Stimulated activated effector memory CD8-positive, alpha-beta T cell treated with anti-CD3 and anti-CD28 coated beads, Interleukin-12 subunit alpha, Interleukin-12 subunit beta, amount 100 ng/mL, for 72 hours (primary cell): ENCODE data around the gene HOXB13.
A peak's percentile ranks its signal among the peaks of the same experiment; 100 is the strongest.

Experiments
- ATAC-seq: fragments of 150-1000 bp; cut with Tn5 transposase; 2 replicates; pipeline ENCODE4 v1.10.0; 2021
- DNase-seq, 2 donors: peaks; one replicate each; pipeline ENCODE4 v3.0.0; 2021 to 2022; ENCODE audit warnings: low spot score in 2 of 2
- H3K27ac Mint-ChIP-seq: one replicate; pipeline ENCODE4 v1.8.0; 2022; ENCODE audit warnings: mild to moderate bottlenecking, mixed read lengths
- H3K36me3 Mint-ChIP-seq: one replicate; pipeline ENCODE4 v1.8.0; 2022; ENCODE audit warnings: mild to moderate bottlenecking, mixed read lengths
- H3K4me1 Mint-ChIP-seq: one replicate; pipeline ENCODE4 v1.8.0; 2022; ENCODE audit warnings: mixed read lengths
- H3K4me3 Mint-ChIP-seq: one replicate; pipeline ENCODE4 v1.8.0; 2022; ENCODE audit warnings: mild to moderate bottlenecking, mixed read lengths
- H3K9me3 Mint-ChIP-seq: one replicate; pipeline ENCODE4 v1.8.0; 2022; ENCODE audit warnings: mixed read lengths

The HOXB13 gene

GRCh38 chr17:48735062-48735351 lies 6.5 kb upstream of the HOXB13 start:
- H3K27ac Mint-ChIP-seq = no peak overlapping the region
- peaks cover 26% of the 10 kb centered on the region for H3K4me1 Mint-ChIP-seq
- ATAC-seq = no peak
- H3K9me3 Mint-ChIP-seq = no peaks in the 10 kb centered on the region
- no peak overlapping the region for H3K4me3 Mint-ChIP-seq
- no peak for DNase-seq
- no peaks in the 10 kb centered on the region for H3K36me3 Mint-ChIP-seq

DNA sequence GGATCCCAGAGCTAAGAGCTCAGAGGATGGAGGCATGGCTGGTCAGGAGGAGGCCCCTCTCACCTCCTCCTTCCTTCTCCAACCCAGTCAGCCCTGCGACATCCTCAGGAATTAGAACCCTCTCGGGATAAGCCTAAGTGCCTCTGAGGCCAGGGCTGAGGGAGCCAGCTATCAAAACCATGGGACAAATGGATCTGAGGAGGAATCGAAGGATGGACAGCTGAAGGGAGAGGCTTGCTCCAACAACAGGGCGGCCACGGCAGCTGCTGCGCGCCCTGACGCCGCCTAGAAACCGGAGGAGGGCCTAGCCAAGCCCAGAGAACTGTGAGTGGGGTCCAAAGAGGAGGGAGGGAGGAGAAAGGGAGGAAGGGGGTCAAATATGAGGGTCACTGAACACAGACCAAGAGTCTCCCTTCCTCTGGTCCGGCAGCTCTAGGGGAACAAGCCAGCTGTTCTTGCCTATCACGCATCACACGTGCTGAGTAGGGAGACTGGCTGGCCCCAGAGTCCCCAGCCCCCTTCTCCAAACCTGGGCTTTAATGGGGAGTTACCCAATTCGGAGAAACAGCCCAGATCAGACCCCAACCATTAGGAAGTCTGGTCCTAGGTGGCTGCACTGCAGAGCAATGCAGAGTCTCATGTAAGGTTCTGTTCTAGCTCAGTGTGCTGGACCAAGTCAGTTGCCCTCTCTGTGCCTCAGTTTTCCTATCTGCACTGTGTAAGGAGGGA lies 5.9 kb upstream of the HOXB13 start:
- Mint-ChIP-seq H3K9me3 (no peaks in the 10 kb centered on the region), H3K4me3 (peak overlapping the region; percentile 55), H3K27ac (peak overlapping the region; percentile 4), H3K36me3 (no peaks in the 10 kb centered on the region), H3K4me1 (peaks cover 28% of the 10 kb centered on the region)
- no peak for ATAC-seq
- no peak for DNase-seq

DNA sequence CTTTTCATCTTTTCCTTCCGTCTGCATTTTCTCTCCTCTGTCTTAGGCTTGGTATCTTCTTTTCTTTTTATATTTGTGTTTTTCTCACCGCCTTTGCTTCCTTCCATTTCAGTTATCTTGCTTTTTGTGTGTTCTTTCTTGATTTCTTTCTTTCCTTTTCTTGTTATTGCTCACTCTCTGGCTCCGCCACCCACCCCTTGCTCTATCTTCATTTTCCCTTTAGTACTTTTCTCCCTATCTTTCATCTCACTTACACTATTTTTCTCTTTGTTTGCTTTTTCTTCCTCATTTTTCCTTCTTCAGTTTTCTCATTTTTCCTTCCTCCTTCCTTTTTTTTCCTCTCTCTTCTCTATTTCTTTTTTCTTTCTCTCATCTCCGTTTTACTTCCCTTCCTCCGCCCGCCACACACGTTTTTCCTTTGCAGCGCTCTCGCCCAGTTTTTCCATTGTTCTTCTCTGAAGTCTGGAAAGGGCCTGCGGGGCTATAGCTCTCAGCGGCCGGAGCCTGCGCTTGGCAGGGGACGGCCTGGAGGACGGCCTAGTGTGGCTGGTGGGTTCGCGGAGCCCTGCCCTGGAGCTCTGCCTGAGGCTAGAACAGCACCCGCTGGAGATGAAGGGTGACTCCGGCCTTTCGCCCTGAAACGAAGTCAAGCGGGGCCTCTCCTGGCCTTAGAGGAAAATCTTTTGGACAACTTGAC lies 5.2 kb upstream of the HOXB13 start:
- Mint-ChIP-seq H3K9me3 (no peaks in the 10 kb centered on the region), H3K4me1 (peaks cover 28% of the 10 kb centered on the region), H3K4me3 (peak overlapping the region; percentile 55), H3K27ac (peak overlapping the region; percentile 4), H3K36me3 (no peaks in the 10 kb centered on the region)
- ATAC-seq (no peak), DNase-seq (no peak)

DNA sequence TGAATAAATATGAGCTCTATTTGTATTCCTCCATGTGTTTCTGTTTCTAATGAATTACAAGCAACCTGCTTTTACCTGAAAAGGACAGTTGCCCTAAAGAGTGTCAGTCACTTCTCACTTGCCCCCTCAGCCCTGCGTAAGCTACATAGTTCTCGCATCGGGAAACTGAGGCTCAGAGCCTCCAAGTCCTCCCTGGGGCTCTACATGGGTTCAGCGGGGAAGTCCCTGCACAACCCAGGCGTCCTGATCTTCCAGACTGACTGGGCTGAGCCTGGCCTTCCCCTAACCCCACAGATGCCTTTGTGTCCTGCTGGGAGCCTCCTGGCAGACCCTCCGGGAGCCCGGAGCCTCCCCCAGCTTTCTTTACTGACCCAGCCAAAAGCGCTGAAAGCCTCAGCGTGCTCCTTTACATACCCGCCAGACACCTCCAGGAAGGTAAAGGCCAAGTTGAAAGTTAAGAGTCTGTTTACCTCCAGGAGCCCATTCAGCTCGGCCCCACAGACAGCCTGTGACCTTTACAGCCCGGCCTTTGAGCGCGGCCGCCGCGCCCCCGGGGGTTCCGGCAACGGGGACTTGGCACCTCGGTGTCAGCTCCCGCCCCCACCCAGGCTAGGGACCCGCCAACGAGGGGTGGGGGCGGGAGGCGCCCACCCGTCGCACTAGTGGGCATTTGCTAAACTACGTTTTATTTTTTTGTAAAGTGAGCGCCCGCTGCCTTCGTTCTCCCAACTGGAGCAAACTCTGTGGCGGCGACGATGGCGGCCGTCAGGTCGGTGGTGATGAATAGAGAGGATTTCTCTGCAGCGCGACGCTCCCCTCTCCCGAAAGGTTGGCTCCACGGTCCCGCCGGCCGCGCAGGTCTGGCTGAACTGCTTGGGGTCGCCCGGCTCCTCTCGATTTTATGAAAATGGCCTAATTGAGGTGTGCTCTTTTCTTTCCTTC lies 4.4 kb upstream of the HOXB13 start:
- ATAC-seq = no peak
- Mint-ChIP-seq H3K36me3 (no peaks in the 10 kb centered on the region), H3K4me1 (peaks cover 37% of the 10 kb centered on the region), H3K27ac (no peak overlapping the region), H3K9me3 (no peaks in the 10 kb centered on the region), H3K4me3 (peak overlapping the region; percentile 55)
- peak in 1 of 2 donors; percentile 53 for DNase-seq

DNA sequence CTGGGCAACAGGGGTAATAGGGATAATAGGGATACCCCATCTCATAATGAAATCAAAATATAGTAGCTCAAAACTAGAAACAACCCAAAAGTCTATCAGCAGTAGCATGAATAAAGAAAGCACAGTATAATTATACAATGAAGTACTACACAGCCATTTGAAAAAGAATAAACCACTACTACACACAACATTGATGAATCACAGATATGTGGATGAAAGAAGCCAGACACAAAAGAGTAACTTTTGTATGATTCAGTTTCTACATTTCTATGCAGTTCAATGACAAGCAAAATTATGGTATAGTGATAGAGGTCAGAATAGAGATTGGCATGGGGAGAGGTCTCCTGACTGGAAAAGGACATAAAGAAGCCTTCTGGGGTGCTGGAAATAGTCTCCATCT lies 2.8 kb upstream of the HOXB13 start:
- DNase-seq (no peak), ATAC-seq (no peak)
- Mint-ChIP-seq H3K9me3 (no peaks in the 10 kb centered on the region), H3K4me1 (peaks cover 39% of the 10 kb centered on the region), H3K4me3 (no peak overlapping the region), H3K27ac (no peak overlapping the region), H3K36me3 (no peaks in the 10 kb centered on the region)

- no peak overlapping the region for H3K4me3 Mint-ChIP-seq
- peaks cover 3% of the 10 kb centered on the region for H3K36me3 Mint-ChIP-seq
Observed at GRCh38 chr17:48730240-48730550, 1.6 kb upstream of the HOXB13 start.

DNA sequence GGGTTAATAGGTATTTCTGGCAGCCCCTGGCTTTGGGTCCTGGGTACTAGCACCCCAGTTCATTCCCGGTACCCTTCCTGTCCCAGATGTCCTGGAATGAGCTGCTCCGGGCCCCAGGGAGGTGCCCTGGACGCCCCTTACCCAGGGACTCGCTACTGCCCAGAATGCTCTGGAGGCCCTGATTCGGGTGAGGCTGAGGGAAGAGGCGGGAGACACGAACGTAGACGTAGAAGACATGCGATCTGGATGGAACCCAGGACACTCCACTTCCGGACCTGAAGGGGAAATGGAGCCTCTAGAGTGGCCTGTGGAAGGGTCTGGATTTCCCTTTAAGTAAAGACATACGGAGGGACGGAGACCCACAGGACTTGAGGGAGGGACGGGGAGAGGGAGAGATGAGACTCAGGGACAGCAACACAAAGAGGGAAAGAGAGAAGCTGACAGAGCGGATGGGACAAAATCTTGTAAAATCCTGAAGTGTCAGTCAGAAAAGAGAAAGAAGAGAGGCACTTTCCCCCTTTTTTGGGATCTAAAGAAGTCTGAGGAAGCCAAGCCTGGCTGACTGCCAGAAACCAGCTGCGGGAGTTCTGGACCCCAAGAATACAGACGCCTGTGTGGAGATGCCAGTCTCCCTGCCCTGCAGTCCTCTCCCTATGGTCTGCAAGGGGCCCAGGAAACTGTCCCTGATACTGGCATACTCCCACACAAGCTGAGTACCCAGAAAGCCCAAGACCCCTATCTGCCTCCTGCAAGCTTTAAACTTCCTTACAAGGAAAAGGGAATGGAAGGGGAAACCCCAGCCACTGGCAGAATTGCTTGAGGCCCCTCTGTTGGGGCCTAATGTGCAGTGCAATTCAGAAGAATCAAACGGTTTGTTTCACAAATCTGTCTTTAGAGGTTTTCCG lies 1.0 kb upstream of the HOXB13 start:
- no peak overlapping the region for H3K27ac Mint-ChIP-seq
- no peak for ATAC-seq

More at GRCh38 chr17:48730240-48730550, 1.6 kb upstream of the HOXB13 start:
- no peaks in the 10 kb centered on the region for H3K9me3 Mint-ChIP-seq
- peaks cover 42% of the 10 kb centered on the region for H3K4me1 Mint-ChIP-seq
- DNase-seq (no peak), ATAC-seq (no peak)
- no peak overlapping the region for H3K27ac Mint-ChIP-seq

DNA sequence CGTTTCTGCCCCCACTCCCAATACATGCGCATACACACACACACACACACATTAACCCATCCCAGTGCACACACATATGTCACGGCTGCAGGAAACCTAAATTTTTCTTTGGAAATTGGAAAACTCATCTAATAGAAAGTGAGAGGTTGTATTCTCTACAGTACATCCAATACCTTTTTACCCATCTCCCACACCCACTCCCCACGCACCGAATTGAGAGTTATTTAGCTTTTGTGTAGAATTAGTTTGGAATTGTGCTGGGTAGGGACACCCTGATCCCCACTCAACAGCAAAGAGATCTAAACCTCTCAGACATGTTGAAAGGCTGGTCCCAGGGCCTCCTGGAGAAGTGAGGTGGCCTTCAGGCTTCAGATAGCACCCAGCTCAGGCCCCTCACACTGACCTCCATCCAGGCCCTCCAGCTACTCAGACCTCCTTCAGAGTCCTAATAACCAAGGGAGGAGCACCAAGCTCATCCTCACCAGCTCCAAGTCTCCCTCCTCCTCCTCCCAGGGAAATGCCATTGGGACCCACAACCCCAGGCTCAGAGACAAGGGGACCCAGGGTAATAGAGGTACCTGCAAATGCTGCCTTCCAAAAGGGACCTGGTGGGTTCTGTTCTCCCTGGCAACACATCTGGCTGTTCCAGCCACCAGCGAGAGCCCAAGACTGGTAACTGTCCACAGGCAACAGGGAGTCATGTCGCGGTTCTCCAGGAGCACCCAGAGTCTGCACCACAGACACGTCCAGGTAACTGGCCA lies 955 bp downstream of the HOXB13 start:
- H3K4me1 Mint-ChIP-seq = peaks cover 47% of the 10 kb centered on the region
- H3K9me3 Mint-ChIP-seq = no peaks in the 10 kb centered on the region
- ATAC-seq = peak; percentile 48
- peaks cover 13% of the 10 kb centered on the region for H3K36me3 Mint-ChIP-seq
- H3K4me3 Mint-ChIP-seq = peak overlapping the region; percentile 68
- no peak for DNase-seq
- H3K27ac Mint-ChIP-seq = no peak overlapping the region

More for the DNA sequence above, 1.0 kb upstream of the HOXB13 start:
- no peak for DNase-seq
- Mint-ChIP-seq H3K36me3 (peaks cover 9% of the 10 kb centered on the region), H3K4me1 (peaks cover 48% of the 10 kb centered on the region), H3K9me3 (no peaks in the 10 kb centered on the region), H3K4me3 (peak overlapping the region; percentile 68)

DNA sequence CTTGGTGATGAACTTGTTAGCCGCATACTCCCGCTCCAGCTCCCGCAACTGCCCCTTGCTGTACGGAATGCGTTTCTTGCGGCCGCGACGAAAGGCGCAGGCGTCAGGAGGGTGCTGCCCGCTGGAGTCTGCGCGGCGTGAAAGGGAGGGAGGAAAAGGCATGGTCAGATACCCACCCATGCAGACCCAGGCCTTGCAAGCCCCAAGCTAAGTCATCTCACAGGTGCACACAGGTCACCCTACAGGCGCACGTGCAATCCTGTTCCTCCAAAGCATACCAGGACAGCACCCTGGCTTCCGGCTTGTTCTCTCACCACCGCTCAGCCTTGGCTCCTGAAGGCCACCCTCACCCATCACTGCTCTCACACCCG lies 1.6 kb downstream of the HOXB13 start:
- peak; percentile 57 for ATAC-seq
- Mint-ChIP-seq H3K4me1 (peaks cover 45% of the 10 kb centered on the region), H3K4me3 (no peak overlapping the region), H3K27ac (no peak overlapping the region), H3K36me3 (peaks cover 13% of the 10 kb centered on the region), H3K9me3 (no peaks in the 10 kb centered on the region)
- no peak for DNase-seq

DNA sequence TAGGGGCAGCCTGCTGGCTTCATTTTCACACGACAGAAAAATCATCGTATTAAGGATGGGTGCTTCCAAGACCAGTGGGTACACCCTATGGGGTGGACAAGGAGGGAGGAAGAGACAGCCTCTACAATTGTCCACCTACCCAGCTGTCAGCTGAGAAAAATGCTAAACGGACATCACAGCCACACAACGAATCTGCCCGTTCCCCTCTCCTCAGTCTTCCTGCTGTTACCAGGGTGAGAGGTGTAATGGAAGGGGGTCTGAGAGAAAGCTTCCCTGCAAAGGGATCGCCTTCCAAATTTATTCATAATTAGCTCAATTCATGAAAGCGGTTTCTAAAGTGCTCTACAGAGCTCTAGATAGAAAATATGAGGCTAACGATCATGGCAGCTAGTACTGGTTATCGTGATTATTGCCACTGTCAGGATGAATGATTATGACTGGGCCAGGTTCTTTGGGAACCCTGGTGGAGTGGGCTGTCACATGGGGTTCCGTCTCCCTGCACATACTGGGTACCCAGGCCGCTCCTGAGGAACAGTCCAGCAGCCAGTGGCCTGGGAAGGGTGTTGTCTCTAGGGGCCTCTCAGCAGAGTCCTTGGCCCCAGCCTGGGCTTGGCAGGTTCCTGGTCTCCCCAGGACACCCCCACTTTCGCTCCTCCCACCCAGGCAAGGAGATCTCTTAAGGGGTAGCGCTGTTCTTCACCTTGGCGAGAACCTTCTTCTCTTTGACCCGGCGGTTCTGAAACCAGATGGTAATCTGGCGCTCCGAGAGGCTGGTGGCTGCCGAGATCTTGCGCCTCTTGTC lies 2.2 kb downstream of the HOXB13 start:
- Mint-ChIP-seq H3K4me3 (no peak overlapping the region), H3K27ac (no peak overlapping the region), H3K36me3 (peaks cover 13% of the 10 kb centered on the region), H3K4me1 (peaks cover 45% of the 10 kb centered on the region), H3K9me3 (no peaks in the 10 kb centered on the region)
- no peak for DNase-seq
- ATAC-seq = peak; percentile 50

DNA sequence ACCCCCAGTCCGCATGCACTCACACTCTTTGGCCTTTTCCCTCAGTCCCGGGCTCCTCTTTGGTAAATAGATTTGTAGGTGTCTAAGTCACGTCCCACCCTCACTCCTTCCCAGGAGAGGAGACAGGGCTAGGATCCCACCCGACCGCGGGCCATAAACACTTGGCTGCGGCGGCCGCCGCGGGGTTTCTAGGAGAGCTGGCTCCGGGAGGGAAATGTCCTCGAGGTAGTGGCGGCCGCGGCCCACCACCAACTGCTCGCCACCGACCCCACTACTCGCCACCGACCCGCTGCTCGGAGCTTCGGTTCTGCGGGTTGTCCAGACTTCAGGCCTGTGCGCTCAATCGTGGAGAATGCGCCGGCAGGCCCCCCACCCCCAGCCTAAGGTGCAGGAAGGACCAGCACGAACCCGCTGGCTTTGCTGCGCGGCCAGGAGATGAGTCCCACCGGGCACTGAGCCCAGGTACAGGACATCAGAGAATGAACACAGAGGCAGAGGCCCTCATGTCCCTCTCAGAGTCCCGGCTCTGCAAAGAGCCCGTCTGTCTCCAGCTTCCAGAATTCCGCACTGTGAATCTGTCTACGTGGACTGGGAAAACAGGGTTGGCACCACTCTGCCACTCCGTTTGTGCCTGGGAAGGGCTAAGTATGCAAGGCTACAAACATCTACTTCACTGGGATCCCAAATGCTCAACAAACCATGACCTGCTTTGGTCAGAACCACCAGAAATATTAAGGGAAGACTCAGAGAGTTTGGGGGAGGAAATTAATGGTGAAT lies 3.1 kb downstream of the HOXB13 start:
- Mint-ChIP-seq H3K27ac (no peak overlapping the region), H3K4me3 (peak overlapping the region; percentile 59), H3K36me3 (peaks cover 13% of the 10 kb centered on the region), H3K9me3 (no peaks in the 10 kb centered on the region), H3K4me1 (peaks cover 45% of the 10 kb centered on the region)
- no peak for DNase-seq
- peak; percentile 38 for ATAC-seq

- DNase-seq (no peak), ATAC-seq (no peak)
- Mint-ChIP-seq H3K27ac (no peak overlapping the region), H3K4me1 (peaks cover 45% of the 10 kb centered on the region), H3K4me3 (peak overlapping the region; percentile 59), H3K36me3 (peaks cover 13% of the 10 kb centered on the region), H3K9me3 (no peaks in the 10 kb centered on the region)
Observed at GRCh38 chr17:48725004-48725287, 3.6 kb downstream of the HOXB13 start.

GRCh38 chr17:48724251-48725003 lies 4.1 kb downstream of the HOXB13 start:
- Mint-ChIP-seq H3K36me3 (peaks cover 13% of the 10 kb centered on the region), H3K27ac (no peak overlapping the region), H3K9me3 (no peaks in the 10 kb centered on the region), H3K4me3 (peak overlapping the region; percentile 59), H3K4me1 (peaks cover 42% of the 10 kb centered on the region)
- peak; percentile 53 for ATAC-seq
- peak; percentile 62 to 89 for DNase-seq
